ENCODE measurements around the gene HOXB6.

- no peak for TF ChIP-seq POLR2A (IDR thresholded peaks at IDR 0.05)
- no peak for TF ChIP-seq CTCF (IDR thresholded peaks at IDR 0.05)
- TF ChIP-seq EP300 (IDR thresholded peaks at IDR 0.05) = no peak
Measured at GRCh38 chr17:48626245-48627117, 21.7 kb upstream of the HOXB6 start, which contains the start of gene HOXB9.

Measured in ovary (tissue), 3 donors.